Stimulated activated CD8-positive, alpha-beta memory T cell treated with anti-CD3 and anti-CD28 coated beads, Interleukin-7, amount 100 ng/mL, for 48 hours (primary cell): ENCODE data around the gene OSM.

Experiments used
- DNase-seq, 2 donors: peaks; one replicate each; pipeline ENCODE4 v3.0.0-alpha.2; 2020; ENCODE audit warnings: low read depth in 1 of 2; ENCODE audit errors: extremely low read depth in 1 of 2

Gene OSM

GRCh38 chr22:30297991-30298701 lies 31.5 kb upstream of the OSM start:
- DNase-seq: no peak

- DNase-seq: no peak
These were observed 30.8 kb upstream of the OSM start for GRCh38 chr22:30297276-30297990.

GRCh38 chr22:30296833-30297232 lies 30.2 kb upstream of the OSM start:
- no peak for DNase-seq

- DNase-seq: no peak
These were observed 29.7 kb upstream of the OSM start for GRCh38 chr22:30296324-30296723.

GRCh38 chr22:30295576-30295975 lies 28.9 kb upstream of the OSM start:
- DNase-seq: no peak

GRCh38 chr22:30294830-30295229 lies 28.2 kb upstream of the OSM start:
- DNase-seq: no peak

- DNase-seq: no peak
These were observed 27.4 kb upstream of the OSM start for GRCh38 chr22:30294066-30294465.

- no peak for DNase-seq
These were observed 26.4 kb upstream of the OSM start for GRCh38 chr22:30293026-30293425.

- DNase-seq: no peak
These were observed 25.7 kb upstream of the OSM start for GRCh38 chr22:30292069-30292970.

- no peak for DNase-seq
These were observed 24.6 kb upstream of the OSM start for GRCh38 chr22:30291058-30291892.

- DNase-seq: no peak
These were observed 23.8 kb upstream of the OSM start for GRCh38 chr22:30290342-30291057.

- no peak for DNase-seq
These were observed 23.3 kb upstream of the OSM start for GRCh38 chr22:30289980-30290313.

GRCh38 chr22:30289141-30289979 lies 22.7 kb upstream of the OSM start, which contains the start of gene CASTOR1:
Gene CASTOR1 (minus strand): TSS chr22:30289505. CDS start chr22:30289497, 8 bp downstream.
- DNase-seq: peak; percentile 83 to 93

GRCh38 chr22:30288419-30289140 lies 21.9 kb upstream of the OSM start:
- no peak for DNase-seq

GRCh38 chr22:30287648-30288418 lies 21.2 kb upstream of the OSM start:
- DNase-seq: peak; percentile 61 to 84

- DNase-seq: peak; percentile 72 to 73
These were observed 20.4 kb upstream of the OSM start for GRCh38 chr22:30286813-30287647.

- DNase-seq: no peak
These were observed 19.7 kb upstream of the OSM start for GRCh38 chr22:30286331-30286730.
